ENCODE measurements around the gene CCDC172.
A peak's percentile ranks its signal among the peaks of the same experiment; 100 is the strongest.
"Not testable (repeated sequence)": the region's sequence is repeated elsewhere in the genome, so short reads cannot be mapped to it uniquely, and the experiment has no call there.

Gene CCDC172

DNA sequence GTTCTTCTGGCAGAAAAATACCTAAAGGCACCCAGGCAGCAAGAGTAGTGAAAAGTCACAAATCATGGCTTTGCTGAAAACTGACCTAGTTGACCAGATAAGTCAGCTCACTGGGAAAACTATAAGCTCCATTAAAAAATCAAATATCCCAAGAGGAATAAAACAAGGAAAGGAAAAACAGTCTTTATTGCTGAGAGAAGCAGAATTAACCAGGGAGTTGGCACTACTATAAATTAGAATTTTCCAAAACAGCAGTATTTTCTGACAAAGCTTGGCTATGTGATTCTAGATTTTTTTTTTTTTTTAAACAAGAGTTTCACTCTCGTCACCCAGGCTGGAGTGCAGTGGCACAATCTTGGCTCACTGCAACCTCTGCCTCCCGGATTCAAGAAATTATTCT is 12.6 kb downstream of the CCDC172 start:
- no peak for DNase-seq (ENCODE audit: low read depth)

DNA sequence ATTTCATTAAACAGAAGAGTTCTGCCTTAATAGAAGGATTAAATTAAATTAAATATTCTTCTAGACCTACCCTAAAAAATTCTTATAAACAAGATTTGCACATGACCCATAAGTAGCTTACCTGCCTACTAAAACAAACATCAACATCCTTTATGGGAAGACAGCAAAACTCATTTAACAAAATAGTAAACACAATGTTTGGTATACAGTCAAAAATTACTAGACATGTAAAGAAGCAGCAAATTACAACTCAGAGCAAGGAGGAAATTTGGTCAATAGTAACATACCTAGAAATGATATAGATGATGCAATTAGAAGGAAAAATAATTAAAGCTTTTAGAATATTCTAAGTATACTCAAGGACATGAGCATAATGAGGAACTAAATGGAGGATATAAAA is 27.9 kb downstream of the CCDC172 start:
- DNase-seq (ENCODE audit: low read depth) = no peak

DNA sequence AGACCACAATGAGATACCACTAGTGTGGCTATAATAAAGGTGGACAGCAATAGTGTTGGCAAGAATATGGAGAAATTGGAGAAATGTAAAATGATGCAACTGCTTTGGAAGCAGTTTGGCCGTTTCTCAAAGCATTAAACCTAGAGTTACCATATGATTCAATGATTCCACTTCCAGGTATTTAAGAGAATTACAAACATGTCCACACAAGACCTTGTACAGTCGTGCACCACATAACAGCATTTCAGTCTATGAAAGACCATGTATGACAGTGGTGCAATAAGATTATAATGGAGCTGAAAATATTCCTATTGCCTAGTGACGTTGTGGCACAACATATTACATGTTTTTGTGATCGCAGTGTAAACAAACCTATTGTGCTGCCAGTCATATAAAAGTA is 29.6 kb downstream of the CCDC172 start:
- no peak for DNase-seq (ENCODE audit: low read depth)

DNA sequence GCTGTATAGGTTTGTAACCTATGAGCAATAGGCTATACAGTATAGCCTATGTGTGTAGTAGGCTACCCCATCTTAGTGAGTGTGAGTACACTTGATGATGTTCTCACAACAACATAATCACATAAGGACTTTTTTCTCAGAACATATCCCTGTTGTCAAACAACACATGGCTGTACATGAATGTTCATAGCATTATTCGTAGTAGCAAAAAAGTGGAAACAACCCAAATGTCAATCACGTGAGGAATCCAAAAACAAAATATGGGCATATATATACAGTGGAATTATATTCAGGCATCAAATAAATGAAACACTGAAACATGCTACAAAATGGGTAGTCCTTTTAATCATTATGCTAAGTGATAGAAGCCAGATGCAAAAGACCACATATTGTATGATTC is 31.1 kb downstream of the CCDC172 start:
- DNase-seq (ENCODE audit: low read depth) = no peak

DNA sequence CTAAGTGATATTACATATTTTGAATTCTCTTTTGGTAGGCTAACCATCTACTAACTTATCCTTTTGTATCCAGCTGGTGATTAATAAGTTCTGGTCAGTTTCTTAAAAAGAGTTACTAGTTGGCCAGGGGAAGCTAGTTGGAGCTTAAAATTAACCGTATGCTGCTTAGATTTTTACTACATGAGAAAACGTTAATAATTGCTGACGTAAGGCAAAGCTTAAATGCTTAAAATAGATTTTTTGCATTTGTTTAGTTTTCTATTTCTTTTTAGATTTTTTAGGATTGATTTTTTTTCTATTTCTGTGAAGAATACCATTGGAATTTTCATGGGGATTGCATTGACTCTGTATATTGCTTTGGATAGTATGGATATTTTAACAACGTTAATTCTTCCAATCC is 32.6 kb downstream of the CCDC172 start:
- no peak for DNase-seq (ENCODE audit: low read depth)

DNA sequence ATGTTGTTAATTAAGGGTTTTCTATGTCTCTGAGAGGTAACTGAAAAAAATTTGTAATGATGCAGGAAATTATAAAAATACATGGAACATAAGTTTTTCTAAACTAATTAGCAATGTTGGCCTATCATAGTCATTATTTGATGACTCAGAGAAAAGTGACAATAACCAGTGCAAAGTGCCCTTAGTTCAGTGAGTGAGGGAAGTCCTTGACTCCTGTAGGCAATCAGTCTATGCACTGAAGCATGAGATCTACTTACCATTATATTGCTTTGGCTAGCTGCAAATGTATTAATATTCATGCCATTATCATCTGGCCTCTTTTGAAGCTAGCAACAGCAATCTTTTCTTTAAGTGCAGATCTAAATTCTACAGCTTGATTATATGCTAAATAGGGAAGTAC is 40.6 kb downstream of the CCDC172 start:
- no peak for DNase-seq (ENCODE audit: low read depth)

DNA sequence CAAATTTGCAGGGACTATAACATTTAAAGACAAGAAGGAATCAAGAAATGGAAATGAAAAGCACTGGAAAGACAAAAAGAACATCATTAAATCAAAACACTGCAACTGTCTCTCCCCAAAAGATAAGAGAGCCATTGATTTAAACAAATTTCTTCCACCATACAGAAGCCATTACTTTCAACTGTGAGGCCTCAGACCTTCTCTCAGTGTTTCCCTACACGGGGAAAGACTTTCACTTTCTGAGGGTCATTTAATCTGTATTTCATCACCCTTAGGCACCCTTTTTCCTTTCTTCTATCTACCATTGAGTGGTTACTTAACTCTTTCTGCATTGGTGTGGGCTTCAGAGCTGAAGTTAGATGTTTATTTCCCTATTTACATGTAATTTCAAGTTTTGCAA is 47.5 kb downstream of the CCDC172 start:
- peak; percentile 8 for DNase-seq (ENCODE audit: low read depth)

DNA sequence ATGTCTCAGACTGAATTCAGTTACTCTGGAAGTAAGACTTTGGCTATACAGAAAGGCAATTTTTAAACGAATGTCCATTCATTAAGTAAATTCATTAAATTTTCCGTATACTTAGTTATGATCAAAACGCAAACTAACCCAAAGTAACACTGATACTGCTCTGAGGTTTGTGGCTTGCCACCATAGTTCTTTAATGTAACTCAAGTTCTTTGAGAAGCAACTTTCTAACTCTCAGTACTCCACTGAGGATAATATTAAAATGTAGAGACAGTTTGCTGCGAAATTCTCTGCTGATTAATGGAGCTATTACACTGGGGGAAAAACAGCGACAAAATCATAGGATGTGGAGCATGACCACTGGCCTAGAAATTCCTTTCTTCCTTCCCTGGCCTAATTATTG is 58.0 kb downstream of the CCDC172 start:
- DNase-seq (ENCODE audit: low read depth) = no peak

DNA sequence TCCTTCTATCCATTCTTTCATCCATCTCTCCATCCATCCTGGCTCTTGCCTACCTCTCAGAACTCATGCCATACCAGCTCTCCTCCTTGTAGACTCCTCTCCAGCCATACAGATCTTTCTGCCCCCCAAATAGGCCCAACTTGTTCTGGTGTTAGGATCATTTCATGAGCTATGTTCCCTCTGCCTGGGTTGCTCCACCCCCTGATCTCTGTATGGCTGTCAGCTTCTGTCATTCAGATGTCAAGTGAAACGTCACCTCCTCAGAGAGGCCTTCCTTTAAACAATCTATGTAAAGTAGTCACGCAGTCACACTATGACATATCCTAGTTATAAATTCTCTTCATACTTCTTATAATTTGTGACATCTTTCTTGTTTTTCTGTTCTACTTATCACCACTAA is 61.1 kb downstream of the CCDC172 start:
- DNase-seq (ENCODE audit: low read depth) = no peak

DNA sequence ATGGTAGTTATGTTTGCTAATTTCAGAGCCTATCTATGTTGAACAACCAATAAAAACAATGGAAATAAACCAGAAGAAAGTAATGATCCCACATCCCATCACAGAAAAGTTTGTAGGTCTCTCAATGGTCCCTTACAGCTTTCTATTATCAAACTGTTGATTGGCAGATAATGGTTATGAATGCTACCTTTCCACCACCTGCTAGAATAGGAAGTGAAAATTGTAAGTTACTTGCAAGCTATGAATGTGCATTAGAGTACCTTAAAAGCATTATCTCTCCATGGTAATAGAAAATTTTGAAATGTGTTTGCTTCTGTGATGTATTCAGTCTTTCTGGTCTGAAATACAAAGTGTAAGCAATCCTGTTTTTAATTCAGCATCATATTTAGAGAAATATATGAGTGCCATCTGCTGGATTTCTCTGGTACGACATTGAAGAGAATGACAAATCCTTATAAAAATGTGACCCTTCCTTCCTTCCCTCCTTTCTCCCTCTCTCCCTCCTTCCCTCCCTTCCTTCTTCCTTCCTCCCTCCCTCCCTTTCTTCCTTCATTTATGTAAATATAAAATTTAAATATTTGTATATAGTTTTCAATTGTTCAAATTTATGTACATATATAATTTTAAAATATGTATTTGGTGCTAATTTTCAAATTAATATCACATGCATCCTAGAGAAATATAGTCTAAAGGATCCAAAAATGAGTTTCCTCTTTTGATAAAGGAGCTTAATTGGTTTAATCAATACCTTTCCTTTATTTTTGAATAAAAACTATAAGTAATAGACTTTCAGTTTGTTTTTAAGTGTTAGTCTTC is 62.0 kb downstream of the CCDC172 start:
- DNase-seq (ENCODE audit: low read depth) = peak; percentile 20

DNA sequence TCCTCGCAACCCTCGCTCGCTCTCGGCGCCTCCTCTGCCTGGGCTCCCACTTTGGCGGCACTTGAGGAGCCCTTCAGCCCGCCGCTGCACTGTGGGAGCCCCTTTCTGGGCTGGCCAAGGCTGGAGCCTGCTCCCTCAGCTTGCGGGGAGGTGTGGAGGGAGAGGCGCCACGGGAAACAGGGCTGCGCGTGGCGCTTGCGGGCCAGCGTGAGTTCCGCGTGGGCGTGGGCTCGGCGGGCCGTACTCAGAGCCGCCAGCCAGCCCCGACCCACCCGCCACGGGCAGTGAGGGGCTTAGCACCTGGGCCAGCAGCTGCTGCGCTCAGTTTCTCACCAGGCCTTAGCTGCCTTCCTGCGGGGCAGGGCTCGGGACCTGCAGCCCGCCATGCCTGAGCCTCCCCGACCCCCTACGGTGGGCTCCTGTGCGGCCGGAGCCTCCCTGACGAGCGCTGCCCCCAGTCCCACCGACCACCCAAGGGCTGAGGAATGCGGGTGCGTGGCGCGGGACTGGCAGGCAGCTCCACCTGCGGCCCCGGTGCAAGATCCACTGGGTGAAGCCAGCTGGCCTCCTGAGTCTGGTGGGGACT is 69.1 kb downstream of the CCDC172 start:
- DNase-seq (ENCODE audit: low read depth) = not testable (repeated sequence)

DNA sequence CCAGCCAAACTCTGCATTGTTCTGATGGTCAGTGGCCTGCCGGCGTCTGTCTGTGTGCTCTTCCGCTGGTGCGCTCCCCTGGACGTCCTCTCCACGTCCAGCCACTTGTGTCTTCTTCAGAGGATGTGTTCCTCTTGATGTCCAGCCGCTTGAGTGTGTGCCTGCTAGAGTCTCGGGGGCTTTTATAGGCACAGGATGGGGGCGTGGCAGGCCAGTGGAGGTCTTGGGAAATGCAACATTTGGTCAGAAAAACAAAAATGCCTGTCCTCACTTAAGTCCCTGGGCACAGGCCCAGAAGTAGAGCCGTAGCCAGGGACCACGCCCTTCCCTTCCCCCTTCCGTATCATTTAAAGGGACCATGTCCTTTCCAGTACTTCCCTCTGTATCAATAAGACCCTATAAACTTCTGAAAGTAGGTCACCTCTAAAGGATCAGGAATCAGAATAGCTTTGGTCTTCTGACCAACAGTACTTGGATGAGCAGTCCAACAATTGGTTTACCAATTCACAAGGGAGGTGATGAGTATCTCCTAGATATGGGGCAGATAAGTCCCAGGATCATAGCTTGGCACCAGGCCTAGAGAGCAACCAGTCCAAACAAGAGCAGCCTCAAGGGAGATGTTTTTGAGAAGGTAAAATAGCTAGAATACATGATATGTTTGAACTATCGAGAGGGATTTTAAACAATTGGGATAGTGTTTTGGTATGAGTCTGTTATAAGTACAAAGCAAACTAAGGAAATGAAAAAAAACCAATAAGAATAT is 71.2 kb downstream of the CCDC172 start:
- DNase-seq (ENCODE audit: low read depth) = no peak

DNA sequence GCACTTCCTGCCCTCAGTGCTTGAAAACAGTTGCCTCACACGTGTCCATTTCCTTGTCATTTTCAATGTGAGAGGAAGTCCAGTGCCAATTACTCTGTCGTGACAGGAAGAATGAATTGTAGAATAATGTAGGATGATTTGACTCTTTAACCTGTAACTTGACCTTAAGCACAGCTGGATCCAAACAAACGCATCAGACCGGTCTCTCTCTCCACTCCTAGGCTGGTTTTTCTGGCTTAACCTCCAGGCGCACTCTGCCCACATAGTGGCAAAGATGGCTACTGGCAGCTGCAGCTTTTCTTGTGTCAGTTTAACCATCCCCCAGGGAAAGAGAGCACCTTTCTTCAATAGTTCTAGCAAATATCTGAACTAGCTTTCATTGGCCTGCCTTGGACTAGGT is 74.0 kb downstream of the CCDC172 start:
- DNase-seq (ENCODE audit: low read depth) = no peak

DNA sequence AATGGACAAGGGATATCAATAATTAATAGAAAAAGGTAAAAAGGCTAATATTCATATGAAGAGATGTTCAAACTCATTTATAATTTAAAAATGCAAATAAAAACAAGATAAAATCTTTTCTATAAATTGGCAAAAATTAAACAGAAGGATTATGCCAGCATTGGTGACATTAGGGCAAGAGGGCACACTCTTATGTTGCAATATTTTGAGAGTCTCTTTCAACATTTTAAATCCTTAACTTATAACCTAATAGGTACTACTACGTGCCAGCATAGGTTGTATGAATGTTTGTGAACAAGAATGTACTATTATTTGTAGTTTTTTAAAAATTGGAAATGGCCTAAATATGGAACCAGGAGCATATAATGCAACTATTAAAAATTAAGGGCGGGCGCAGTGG is 78.6 kb downstream of the CCDC172 start:
- no peak for DNase-seq (ENCODE audit: low read depth)

DNA sequence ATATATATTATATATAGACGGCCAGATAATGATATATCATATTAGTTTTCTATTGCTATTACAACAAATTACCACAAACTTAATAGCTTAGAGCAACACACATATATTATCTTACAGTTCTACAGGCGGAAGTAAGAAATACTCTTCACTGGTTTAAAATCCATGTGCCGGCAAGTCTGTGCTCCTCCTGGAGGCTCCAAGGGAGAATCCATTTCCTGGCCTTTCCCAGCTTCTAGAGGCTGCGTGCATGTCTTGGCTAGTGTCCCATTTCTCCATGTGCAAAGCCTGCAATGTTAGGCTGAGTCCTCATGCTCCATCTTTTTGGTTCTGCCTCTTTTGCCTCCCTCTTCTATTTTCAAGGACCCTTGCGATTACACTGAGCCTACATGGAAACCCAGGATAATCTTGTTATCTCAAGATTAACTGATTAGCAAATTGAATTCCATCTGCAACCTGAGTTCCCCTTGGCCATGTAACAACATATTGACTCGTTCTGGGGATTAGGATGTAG is 79.5 kb downstream of the CCDC172 start:
- DNase-seq (ENCODE audit: low read depth) = no peak

DNA sequence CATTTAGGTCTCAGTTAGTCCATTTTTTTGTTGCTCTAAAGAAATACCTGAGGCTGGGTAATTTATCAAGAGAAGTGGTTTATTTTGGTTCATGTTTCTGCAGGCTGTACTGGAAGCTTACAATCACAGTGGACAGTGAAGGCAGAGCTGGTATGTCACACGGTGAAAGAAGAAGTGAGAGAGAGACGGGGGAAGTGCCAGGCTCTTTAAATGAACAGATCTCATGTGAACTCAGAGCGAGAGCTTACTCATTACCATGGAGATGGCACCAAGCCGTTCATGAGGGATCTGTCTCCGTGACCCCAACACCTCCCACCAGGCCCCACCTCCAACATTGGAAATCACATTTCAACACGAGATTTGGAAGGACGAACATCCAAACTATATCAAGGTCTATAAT is 84.5 kb downstream of the CCDC172 start:
- no peak for DNase-seq (ENCODE audit: low read depth)

DNA sequence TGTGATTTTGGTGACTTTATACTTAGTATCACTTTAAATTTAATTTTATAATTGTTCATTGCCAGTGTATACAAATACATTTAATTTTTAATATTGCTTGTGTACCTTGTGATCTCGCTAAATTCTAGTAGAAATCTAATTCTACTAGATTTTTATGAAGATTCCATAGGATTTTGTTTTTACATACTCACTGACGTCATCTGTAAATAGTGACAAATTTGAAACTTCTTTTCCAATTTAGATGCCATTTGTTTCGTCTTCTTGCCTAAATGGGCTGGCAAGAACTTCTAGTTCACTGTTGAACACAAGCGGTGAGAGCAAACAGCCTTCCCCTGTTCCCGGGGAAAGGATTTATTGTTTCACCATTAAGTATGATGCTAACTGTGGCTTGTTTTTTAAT is 86.1 kb downstream of the CCDC172 start:
- DNase-seq (ENCODE audit: low read depth) = no peak

DNA sequence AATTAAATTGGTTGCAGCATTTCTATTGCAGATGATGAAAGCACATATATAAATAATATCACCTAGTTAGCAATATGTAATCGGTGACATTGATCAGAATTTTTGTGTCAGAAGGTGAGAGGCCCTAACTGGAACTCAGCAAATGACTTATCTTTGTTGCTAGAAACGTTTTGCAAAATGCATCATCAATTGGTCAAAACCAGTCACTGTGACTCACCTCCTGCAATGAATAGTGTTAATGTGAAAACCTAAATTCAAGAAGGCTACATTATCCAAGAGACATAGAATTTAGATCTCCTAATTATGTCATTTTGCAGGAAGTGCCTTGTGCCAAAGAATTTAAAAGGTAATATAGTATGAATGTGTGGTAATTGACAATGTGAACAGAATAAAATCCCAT is 93.6 kb downstream of the CCDC172 start:
- peak; percentile 49 for DNase-seq (ENCODE audit: low read depth)

DNA sequence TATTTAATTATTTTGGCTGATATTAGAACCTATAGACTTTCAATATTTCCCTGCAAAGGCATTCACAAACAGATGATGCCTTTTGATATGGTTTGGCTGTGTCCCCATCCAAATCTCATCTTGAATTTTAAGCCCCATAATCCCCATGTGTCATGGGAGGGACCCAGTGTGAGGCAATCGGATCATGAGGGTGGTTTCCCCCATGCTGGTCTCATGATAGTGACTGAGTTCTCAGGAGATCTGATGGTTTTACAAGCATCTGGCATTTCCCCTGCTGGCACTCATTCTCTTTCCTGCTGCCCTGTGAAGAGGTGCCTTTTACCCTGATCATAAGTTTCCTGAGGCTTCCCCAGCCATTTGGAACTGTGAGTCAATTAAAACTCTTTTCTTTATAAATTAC is 94.1 kb downstream of the CCDC172 start:
- no peak for DNase-seq (ENCODE audit: low read depth)

DNA sequence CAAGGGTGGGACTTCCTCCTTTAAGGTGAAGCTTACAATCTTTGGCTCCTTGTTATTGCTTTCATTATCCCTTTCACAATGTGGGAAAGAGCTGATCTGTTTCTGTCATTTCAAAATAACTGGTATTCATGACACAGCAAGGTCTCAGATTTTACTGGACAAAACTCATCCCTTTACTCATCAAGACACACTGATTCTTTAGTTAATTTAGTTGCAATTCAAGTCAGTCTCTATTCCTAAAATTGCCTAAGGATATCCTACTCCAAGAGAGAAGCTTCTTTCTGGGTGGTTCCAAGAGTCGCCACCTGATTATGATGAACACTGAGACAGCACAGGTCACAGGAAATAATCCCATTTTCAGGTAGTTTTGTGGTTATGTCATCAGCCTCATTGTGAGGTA is 97.6 kb downstream of the CCDC172 start:
- no peak for DNase-seq (ENCODE audit: low read depth)

DNA sequence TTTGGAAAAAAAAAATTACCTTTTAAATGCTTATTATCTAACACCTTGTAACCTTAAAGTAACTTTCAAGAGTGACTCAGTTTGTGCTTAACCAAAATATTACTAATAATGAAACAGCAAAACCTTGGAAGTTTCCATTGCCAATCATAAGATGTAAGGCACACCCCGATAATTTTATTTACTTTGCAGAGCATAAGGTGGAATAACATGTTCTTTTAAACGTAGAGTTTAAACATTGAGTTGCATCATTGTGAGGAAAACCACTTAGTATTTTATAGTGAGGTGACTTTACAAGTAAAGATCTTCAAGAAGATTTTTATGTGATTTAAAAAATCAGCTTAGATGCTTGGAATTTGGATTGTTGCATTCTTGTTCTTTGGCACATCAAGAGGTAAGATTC is 103.4 kb downstream of the CCDC172 start, which contains the start of gene PNLIPRP3:
PNLIPRP3 (plus strand) TSS at position 177 of the 400 bp plus-strand sequence; CDS start at position 343, 166 bp downstream.
- no peak for DNase-seq (ENCODE audit: low read depth)

DNA sequence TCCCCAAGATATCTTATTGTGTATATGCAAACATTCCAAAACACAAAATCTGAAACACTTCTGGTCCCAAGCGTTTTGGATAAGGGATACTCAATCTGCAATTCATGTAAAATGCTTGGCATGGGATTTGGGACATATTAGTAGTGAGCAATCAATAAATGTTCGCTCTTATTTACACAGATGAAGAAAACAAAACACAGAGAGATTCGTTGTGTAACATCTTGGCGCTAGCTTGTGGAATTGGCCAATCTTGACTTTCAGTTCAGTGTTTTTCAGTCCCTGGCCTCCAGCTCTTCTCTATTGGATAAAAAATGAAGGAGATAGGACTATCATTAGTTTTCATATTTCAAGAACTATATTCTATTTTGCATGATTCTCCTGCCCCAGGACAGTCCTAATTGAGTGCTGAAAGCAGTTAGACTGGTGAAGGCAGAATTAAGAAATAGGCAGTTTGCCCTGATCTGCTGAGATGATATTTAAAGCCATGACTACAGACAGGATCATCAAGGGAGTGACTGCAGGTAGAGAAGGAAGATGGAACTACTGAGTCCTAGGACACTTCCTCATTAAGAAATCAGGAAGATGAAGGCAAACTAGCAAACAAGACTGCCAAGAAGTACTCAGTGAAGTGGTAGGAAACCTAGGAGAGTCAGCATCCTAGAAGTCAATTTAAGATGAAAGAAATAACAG is 105.2 kb downstream of the CCDC172 start:
- DNase-seq (ENCODE audit: low read depth) = no peak
